Brain pericyte (primary cell): ENCODE measurements around the gene CAD.

ENCODE experiments used
- DNase-seq: peaks from one replicate; pipeline ENCODE4 v3.0.0-alpha.2; 2012; ENCODE audit warnings: low read depth, low spot score

CAD gene

GRCh38 chr2:27280826-27281225 lies 63.7 kb downstream of the CAD start:
- DNase-seq = no peak

DNA sequence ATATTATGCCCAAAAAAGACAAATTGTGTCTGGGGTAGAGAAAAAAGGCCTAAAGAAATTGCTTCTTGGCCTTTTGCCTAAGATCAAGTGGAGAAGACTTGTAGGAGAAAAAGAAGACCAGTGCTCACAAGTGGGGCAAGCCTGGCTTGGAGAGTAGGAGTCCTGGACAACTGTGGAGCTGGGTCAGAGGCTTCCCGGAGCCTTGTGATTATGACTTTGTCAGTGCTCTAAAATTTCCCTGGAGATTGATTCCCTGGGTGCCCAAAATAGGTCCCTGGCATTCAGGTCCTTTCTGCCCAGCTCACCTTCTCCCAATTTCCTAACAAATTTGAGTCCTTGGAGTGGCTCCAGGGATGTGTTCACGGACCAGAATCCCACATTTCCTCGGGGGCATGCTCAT lies 64.3 kb downstream of the CAD start:
- no peak for DNase-seq

DNA sequence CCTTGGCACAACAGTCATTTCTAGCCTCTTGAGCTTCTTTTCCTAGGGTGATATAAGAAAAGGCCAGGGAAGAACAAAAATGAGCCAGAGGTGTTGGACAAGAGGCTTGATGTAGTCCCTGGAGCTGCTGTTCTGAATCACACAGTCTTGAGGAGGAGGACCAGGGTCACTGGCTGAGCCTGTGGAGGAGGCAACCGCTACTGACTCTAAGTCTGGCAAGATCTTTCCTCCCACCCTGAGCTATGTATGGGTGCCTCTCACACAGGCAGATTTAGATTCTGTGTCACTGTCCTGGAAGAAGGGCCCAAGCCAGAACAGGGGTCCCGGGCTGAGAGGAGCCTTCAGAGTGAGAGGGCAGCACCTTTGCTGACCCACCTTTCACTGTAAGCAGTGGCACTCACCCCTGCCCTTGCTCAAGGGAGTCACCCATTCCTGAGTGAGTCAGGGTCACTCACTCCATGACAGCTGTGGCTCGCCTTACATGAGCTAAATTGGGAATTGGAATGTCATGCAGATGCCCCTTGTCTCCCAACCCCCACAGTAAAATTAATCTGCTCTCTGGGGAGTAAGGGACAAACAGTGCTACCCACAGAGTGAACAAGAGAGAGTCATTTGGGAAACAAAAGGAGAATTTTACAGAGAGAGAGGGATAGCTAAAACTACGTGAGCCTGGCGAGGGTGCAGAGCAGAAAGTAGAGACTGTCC lies 64.8 kb downstream of the CAD start, which contains the start of gene TRIM54:
TRIM54 (plus strand) TSS at position 575 of the 705 bp plus-strand sequence. CDS start 303 bp downstream, outside the sequence.
- DNase-seq = no peak

DNA sequence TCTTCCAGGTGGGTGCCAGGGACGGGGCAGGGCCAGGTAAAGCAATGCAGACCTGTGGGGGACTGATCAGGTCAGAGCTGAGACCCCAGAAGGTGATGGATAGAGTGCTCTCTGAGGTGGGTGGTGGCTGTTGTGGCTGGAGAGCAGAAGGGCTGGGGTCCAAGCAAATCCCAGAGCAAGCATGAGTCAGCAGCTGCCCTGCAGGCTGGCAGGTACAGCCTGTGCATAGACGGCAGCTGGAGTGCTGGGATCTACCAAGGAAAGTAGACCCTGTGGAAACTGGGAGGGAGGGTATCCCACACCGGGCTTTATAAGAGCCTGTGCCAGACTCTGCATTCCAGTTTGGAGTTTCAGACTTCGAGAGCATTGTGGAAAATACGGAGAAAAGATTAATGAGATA lies 65.7 kb downstream of the CAD start:
- DNase-seq = no peak

- no peak for DNase-seq
Observed at GRCh38 chr2:27284996-27285395, 67.8 kb downstream of the CAD start.

- no peak for DNase-seq
Observed at GRCh38 chr2:27285481-27285880, 68.3 kb downstream of the CAD start.

DNA sequence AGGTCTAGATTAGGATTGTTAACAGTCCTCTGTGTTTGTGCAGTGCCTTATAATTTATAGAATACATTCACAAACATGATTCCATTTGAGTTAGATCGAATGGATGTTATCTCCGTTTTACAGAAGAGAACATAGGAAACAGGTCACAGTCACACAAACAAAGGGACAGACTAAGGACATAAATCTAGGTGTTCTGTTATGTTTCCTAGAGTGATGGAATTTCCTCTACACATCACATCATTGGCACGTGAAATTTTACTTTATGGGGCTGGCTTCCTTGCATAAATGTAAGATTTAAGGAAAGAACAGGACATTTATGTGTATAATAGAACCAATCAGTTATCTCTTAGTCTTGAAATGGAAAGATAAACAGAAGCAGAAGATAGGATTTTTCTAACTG lies 71.4 kb downstream of the CAD start:
- DNase-seq = no peak

GRCh38 chr2:27290549-27290948 lies 73.4 kb downstream of the CAD start:
- no peak for DNase-seq

DNA sequence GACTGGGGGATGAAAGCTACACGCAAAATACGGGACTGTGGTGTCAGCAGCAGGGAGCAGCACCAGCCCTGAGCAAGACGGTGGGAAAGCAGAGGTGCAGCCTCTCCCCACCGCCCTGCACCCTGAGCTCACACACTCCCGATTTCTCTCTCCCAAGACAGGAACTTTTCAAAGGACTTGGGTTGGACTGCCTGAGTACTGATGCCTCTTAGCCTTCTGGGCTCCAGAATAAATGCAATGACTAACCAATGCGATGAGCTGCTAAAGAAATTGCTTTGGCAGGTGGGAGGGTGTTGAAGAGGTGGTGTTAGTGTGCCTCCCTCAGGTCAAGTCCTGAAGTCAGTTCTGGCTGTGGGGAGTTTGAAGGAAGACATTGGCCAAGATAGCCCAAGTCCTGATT lies 74.7 kb downstream of the CAD start:
- DNase-seq = no peak
